Measurements from ENCODE around the gene TRAPPC5. TPM values are rescaled to one million over a fixed set of nuclear protein-coding genes. Genes with fewer than 3 reads are reported as not detected.

TRAPPC5 gene
- total RNA-seq, 1 experiment from 2014 or later, result 124 TPM

- TF ChIP-seq AFF4 (CRISPR knock-in tag; IDR thresholded peaks at IDR 0.05; ENCODE audit: borderline replicate concordance) (no peak), E2F1 (CRISPR knock-in tag; IDR thresholded peaks at IDR 0.05) (no peak), GRHL2 (CRISPR knock-in tag; IDR thresholded peaks at IDR 0.05; ENCODE audit: insufficient replicate concordance, severe bottlenecking) (no peak), ZNF281 (CRISPR knock-in tag; IDR thresholded peaks at IDR 0.05) (no peak), NR3C1 (CRISPR knock-in tag; conservative IDR thresholded peaks at IDR 0.05; ENCODE audit: low read depth) (no peak), IRF2 (CRISPR knock-in tag; IDR thresholded peaks at IDR 0.05; ENCODE audit: borderline replicate concordance, low read depth) (no peak), OVOL2 (CRISPR knock-in tag; IDR thresholded peaks at IDR 0.05; ENCODE audit: borderline replicate concordance) (no peak), ESRRA (CRISPR knock-in tag; IDR thresholded peaks at IDR 0.05; ENCODE audit: borderline replicate concordance) (no peak; the same call in 1 of the 2 replicates)
Observed at GRCh38 chr19:7680606-7681339, at the start of gene TRAPPC5 (continued).

- peaks cover 27% of the 10 kb centered on the region for H3K27me3 Mint-ChIP-seq (ENCODE audit: low read depth)
- no peaks in the 10 kb centered on the region for H3K9me3 Mint-ChIP-seq
- H3K27ac Mint-ChIP-seq, result no peak overlapping the region
- DNase-seq (ENCODE audit: low spot score), result no peak
- no peak for ATAC-seq
- H3K36me3 Mint-ChIP-seq, result peaks cover 8% of the 10 kb centered on the region
- ChIA-PET POLR2A (interaction anchor here (0.5 kb wide), 1 partner anchor 1952 kb away, joined by 6 read pairs; no protein-coding TSS in a partner anchor), CTCF (interaction anchor here (0.5 kb wide), 1 partner anchor 112 kb away, joined by 4 read pairs; no protein-coding TSS in a partner anchor)
- peaks cover 24% of the 10 kb centered on the region for H3K4me1 Mint-ChIP-seq
- H3K4me3 Mint-ChIP-seq, result peak overlapping the region; percentile 22; the same call in 1 of the 2 replicates
- TF ChIP-seq PREB (CRISPR knock-in tag; IDR thresholded peaks at IDR 0.05; ENCODE audit: borderline replicate concordance) (no peak), E2F4 (CRISPR knock-in tag; IDR thresholded peaks at IDR 0.05; ENCODE audit: borderline replicate concordance, low read depth) (no peak), USF2 (CRISPR knock-in tag; IDR thresholded peaks at IDR 0.05) (no peak), TCF7 (CRISPR knock-in tag; IDR thresholded peaks at IDR 0.05; ENCODE audit: low read depth) (no peak), ZNF416 (CRISPR knock-in tag; IDR thresholded peaks at IDR 0.05) (no peak), HMGA2 (CRISPR knock-in tag; IDR thresholded peaks at IDR 0.05) (no peak), ZNF138 (CRISPR knock-in tag; conservative IDR thresholded peaks at IDR 0.05) (no peak), NR3C1 (CRISPR knock-in tag; conservative IDR thresholded peaks at IDR 0.05; ENCODE audit: low read depth) (no peak), ZNF317 (CRISPR knock-in tag; IDR thresholded peaks at IDR 0.05; ENCODE audit: borderline replicate concordance, low read depth) (no peak), CTCF (IDR thresholded peaks at IDR 0.05) (no peak), E2F1 (CRISPR knock-in tag; IDR thresholded peaks at IDR 0.05) (no peak), FOXJ3 (CRISPR knock-in tag; IDR thresholded peaks at IDR 0.05; ENCODE audit: borderline replicate concordance) (no peak)
Observed at GRCh38 chr19:7631577-7631976, 49.1 kb upstream of the TRAPPC5 start.
